ENCODE measurements around the gene AANAT.

- no peak for TF ChIP-seq MAX (IDR thresholded peaks at IDR 0.05)
- no peak for TF ChIP-seq TCF12 (IDR thresholded peaks at IDR 0.05; ENCODE audit: low read depth)
- no peak for TF ChIP-seq CEBPB (IDR thresholded peaks at IDR 0.05)
Measured at GRCh38 chr17:76502341-76503211, 35.2 kb downstream of the AANAT start.

All from Ishikawa (cell line).